Measurements from ENCODE around the gene GMDS.
"Not testable (repeated sequence)": the region's sequence is repeated elsewhere in the genome, so short reads cannot be mapped to it uniquely, and the experiment has no call there.

GMDS gene

DNA sequence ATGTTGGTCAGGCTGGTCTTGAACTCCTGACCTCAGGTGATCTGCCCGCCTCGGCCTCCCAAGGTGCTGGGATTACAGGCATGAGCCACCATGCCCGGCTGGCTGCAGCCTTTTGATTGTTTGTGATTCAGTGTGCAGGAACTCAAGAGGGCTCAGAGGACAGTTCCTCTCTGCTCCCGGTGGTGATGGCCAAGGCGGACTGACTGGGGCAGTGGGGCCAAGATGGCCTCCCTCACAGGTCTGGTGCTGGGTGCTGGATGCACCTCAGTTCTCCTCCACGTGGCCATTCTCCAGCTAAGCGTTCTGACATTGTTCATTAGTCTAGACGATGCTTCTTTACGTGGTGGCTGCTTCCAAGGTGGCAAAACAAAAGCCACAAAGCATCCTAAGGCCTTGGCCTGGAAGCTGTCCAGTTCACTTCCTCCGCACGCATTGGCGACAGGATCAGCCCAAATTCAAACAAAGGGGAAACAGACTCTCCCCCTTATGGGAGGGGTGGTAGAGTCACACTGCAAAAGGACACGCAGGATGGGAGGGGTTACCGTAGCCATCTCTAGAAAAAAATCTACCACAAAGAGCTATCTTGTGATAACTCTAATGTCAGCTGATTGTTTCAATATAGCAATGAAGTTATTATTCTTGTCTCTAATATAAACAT is 488.8 kb downstream of the GMDS start:
- H3K4me3 ChIP-seq (ENCODE audit: low read depth, low read length): no peak overlapping the region
- no peak for DNase-seq (ENCODE audit: low read depth)
- TF ChIP-seq CTCF (IDR thresholded peaks at IDR 0.05; ENCODE audit: insufficient read depth, low read depth, low read length, missing control alignments): no peak

DNA sequence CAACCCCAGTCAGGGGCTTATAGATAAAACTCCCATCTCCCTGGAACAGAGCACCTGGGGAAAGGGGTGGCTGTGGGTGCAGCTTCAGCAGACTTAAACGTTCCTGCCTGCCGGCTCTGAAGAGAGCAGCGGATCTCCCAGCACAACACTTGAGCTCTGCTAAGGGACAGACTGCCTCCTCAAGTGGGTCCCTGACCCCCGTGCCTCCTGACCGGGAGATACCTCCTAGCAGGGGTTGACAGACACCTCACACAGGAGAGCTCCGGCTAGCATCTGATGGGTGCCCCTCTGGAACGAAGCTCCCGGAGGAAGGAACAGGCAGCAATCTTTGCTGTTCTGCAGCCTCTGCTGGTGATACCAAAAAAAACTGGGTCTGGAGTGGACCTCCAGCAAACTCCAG is 494.3 kb downstream of the GMDS start:
- not testable (repeated sequence) for H3K4me3 ChIP-seq (ENCODE audit: low read depth, low read length); DNase-seq (ENCODE audit: low read depth)

GRCh38 chr6:1749041-1749440 is 496.4 kb downstream of the GMDS start:
- H3K4me3 ChIP-seq (ENCODE audit: low read depth, low read length): no peak overlapping the region
- no peak for TF ChIP-seq CTCF (IDR thresholded peaks at IDR 0.05; ENCODE audit: insufficient read depth, low read depth, low read length, missing control alignments)
- no peak for DNase-seq (ENCODE audit: low read depth)

DNA sequence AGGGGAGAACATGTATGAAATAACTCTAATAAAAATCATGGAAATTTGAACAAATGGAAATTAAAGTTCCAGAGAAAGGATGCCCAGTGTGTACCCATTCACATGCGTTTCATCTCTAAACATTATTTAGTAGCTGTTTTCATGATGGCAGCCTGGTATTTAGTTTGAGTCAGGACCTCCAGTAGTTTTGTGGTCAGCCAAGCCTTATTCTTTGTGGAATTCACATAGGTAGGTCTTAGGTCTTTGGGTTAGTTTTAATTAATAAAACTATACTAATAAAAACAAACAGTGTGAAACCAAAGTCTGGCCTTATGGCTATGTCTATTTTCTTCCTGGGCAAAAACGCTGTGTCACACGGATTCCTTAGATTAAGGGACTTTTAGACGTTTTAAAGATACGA is 497.9 kb downstream of the GMDS start:
- no peak for TF ChIP-seq CTCF (IDR thresholded peaks at IDR 0.05; ENCODE audit: insufficient read depth, low read depth, low read length, missing control alignments)
- H3K4me3 ChIP-seq (ENCODE audit: low read depth, low read length): no peak overlapping the region
- no peak for DNase-seq (ENCODE audit: low read depth)

- no peak overlapping the region for H3K4me3 ChIP-seq (ENCODE audit: low read depth, low read length)
- DNase-seq (ENCODE audit: low read depth): no peak
- TF ChIP-seq CTCF (IDR thresholded peaks at IDR 0.05; ENCODE audit: insufficient read depth, low read depth, low read length, missing control alignments): no peak
Observed at GRCh38 chr6:1747003-1747402, 498.4 kb downstream of the GMDS start.

- DNase-seq (ENCODE audit: low read depth): no peak
- H3K4me3 ChIP-seq (ENCODE audit: low read depth, low read length): no peak overlapping the region
- no peak for TF ChIP-seq CTCF (IDR thresholded peaks at IDR 0.05; ENCODE audit: insufficient read depth, low read depth, low read length, missing control alignments)
Observed at GRCh38 chr6:1745814-1746213, 499.6 kb downstream of the GMDS start.

- H3K4me3 ChIP-seq (ENCODE audit: low read depth, low read length): no peak overlapping the region
- DNase-seq (ENCODE audit: low read depth): no peak
- no peak for TF ChIP-seq CTCF (IDR thresholded peaks at IDR 0.05; ENCODE audit: insufficient read depth, low read depth, low read length, missing control alignments)
Observed at GRCh38 chr6:1744543-1744942, 500.9 kb downstream of the GMDS start.
